HG03439 (cell line): Measurements from ENCODE around the gene POPDC3.
"Not testable (repeated sequence)": the region's sequence is repeated elsewhere in the genome, so short reads cannot be mapped to it uniquely, and the experiment has no call there.

Source experiments
- ATAC-seq: cut with Tn5 transposase; IDR thresholded peaks from one replicate; pipeline ENCODE4 v1.9.1; 2021; ENCODE audit warnings: mild to moderate bottlenecking, moderate library complexity; ENCODE audit not compliant: unreplicated experiment

POPDC3 gene

DNA sequence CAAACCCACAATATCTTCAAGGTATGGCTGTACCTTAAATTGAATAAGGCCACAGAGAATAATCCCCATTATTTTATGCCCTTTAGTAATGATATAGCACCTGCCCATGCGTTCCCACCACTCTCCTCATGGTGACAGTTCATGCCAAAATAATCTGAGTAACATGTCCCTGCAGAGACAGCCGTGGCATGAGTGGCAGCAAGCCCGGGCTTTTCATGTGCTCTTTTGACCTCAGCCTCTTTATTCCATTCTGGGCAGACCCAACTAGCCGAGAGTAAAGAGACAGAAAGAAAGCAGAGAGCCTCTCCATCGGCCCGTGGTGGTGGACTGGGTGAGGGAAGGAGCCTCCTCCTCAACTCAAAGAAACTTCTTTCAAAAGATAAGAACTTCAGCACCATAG is 19.9 kb upstream of the POPDC3 start:
- no peak for ATAC-seq

DNA sequence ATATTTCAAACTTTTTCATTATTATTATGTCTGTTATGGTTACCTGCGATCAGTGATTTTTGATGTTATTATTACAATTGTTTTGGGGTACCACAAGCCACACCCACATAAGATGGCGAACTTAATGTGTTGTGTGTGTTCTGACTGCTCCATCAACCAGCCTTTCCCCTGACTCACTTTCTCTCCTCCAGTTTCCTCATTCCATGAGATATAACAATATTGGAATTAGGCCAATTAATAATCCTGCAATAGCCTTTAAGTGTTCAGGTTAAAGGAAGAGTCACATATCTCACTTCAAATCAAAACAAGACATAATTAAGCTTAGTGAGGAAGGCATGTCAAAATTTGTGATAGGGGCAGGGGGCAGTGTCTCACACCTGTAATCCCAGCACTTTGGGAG is 16.3 kb upstream of the POPDC3 start:
- ATAC-seq = no peak

DNA sequence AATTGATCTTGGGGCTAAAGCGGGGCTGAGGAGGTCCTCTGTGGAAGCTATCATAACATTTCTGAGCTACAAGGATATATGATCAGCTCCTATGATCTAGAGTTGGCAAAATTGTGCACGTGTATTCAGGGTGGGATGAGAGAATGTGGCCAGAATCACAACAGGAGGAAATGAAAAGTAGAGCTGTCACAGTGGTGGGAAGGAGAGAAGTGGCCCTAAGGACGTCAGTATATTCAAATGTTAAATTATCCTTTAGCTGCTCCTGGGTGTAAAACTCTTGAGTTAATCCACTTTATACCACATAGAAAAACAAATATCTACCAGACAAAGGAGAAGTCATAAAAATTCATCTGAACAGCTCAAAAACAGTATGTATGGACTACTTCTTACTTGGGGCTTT is 14.8 kb upstream of the POPDC3 start:
- ATAC-seq = no peak

DNA sequence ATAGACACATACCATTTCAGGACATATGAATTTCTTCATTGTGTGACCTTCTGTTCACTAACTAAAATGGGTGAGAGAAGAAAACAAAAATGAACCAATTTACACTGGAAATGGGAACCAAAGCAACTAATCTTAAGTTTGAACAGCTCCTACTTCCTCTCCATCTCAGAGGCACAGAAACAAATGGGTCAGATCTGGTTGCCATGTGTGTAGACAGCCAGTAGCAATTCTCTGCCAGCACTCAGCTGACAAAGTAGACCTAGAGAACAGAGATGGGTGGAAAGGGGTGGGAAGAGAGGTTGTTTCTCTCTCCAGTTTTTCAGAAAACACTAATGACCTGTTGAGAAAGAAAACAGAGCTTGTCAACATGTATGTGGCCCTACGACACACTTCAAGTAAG is 14.3 kb upstream of the POPDC3 start:
- ATAC-seq = no peak

DNA sequence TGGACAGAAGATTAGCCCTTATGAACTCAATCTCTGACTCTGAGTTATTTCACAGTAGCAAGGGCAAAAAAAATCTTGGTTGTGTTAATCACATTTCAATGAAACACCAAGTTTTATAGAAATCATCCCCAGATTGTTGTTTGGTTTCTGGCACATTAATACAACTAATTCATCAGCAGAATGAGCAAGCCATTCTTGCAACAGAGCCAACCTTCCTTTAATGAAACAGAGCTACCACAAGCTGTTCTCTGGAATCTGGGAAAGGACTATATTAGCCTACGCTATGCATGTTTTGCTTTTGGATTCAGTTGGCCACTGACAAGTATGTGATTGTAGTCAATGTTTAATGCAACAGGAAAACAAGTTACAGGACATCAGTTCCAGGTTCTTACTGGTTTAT is 13.8 kb upstream of the POPDC3 start:
- no peak for ATAC-seq

DNA sequence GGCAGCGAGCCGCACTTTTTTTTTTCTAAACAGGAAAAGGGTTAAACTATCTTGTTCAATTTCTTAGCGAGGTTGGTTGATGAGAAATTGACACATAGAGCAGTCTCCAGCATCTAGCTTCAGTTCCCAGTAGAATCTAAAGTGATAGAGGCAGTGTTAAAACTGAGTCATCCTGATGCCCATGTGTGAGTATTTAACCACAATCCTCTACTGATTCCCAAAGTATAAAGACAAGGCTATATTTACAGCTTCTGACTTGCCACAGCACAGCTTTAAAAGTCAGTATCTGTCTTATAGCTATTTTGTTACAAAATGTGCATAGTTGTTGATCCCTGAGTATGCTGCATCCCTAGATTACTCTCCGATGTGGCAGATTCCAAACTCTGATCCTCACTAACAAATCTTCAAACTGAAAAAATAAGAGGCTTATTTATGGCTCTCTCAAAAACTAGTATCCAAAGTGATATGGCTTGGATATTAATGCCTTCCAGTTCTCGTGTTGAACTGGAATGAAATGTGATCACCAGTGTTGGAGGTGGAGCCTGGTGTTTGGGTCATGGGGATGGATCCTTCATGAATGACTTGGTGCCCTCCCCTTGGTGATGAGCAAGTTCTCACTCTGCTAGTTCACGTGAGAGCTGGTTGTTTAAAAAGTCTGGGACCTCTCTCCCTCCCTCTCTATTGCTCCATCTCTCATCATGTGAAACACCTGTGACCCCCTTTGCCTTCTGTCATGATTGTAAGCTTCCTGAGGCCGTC is 13.1 kb upstream of the POPDC3 start:
- ATAC-seq = no peak

DNA sequence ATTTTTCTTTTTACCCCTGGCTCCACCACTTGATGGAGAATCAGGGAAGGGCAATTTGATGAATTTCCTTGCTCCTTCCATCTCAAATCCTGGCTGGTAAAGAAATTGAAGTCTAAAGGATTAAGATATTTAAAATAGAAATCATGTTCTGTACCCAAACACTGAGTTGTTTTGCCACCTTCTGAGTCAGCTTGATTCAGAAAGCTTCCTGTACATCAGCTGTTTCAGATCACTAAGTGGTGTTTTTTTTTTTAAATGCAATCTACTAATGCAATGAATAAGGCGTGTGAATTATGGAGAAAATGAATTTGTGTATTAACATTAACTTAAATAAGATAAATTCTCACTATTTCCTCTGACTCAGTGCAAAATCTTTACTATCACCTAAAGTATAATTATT is 11.5 kb upstream of the POPDC3 start:
- no peak for ATAC-seq

DNA sequence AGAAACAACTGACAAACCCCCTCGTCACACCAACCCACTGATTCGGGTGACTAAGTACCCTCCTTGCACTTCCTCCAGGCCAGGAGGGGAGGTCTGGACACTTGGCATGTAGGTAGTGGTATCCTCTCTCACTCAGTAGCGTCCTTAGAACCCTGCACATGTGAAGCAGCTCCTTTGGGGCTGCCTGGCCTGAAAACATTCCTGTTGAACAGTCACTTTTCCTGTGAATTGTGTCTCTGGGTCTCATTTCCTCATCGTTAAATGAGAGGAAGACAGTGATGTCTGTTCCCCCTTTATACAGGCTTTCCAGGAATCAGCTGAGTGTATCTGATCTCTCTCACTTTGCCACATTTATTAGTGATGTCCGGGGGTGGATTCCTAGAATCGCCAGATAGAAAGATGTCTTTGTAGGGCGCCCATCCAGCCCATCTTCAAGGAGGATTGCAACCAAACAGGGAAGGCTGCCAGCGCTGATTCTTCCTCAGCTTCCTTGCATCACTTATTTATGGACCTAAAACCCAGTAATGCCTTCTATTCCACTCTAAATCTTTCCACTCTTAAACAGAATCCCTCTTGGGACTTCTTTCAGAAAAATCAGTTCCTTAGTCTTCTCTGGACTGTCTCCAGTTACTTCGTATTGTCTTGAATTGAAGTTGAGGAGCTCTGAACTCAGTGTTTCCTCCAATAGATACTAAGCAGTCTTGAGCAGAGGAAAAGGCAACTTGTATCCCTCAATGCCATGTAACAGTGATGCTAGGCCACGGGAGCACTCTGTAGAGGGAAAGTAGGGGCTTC is 9.4 kb upstream of the POPDC3 start:
- no peak for ATAC-seq

DNA sequence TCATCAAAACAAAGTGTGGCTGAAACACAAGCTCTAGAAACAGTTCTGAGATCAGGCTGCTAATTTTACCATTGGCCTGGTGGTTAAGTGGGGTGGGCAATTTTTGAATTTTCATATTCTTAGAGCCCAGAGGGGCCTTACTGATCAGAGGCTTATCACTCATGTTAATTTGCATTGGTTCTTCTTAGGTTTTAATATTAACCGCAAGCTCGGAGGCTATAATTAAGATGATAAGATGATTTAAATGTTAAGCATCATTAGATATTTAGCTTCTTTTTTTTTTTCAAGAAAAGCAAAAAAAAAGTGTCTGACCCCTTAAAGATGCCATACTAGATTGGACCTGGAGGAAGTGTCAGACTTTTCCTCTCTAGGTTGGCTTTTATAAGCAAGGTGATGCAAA is 8.4 kb upstream of the POPDC3 start:
- no peak for ATAC-seq

DNA sequence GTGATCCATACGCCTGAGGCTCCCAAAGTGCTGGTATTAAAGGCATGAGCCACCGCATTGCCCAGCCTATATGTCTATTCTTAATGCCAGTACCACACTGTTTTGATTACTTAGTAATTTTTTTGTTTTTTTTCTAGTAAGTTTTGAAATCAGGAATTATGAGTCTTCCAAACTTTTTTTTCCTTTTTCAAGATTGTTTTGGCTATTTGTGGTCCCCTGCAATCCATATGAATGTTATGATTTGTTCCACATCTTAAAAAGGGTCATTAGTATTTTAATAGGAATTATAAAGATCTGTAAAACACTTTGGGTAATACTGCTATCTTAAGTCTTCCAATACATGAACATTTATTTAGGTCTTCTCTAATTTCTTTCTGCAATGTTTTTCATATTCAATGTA is 6.8 kb upstream of the POPDC3 start:
- ATAC-seq = no peak

DNA sequence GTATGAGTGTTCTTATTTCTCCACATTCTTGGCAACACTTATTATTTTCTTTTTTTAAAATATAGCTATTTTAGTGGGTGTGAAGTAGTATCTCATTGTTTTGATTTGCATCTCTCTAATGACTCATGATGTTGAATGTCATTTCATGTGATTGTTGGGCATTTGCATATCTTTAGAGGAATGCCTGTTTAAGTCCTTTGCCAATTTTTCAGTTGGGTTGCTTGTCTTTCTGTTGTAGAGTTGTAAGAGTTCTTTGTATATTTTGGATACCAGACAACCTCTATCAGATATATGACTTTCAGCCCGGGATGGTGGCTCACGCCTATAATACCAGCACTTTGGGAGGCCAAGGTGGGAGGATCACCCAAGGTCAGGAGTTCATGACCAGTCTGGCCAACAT is 5.1 kb upstream of the POPDC3 start:
- ATAC-seq = no peak

DNA sequence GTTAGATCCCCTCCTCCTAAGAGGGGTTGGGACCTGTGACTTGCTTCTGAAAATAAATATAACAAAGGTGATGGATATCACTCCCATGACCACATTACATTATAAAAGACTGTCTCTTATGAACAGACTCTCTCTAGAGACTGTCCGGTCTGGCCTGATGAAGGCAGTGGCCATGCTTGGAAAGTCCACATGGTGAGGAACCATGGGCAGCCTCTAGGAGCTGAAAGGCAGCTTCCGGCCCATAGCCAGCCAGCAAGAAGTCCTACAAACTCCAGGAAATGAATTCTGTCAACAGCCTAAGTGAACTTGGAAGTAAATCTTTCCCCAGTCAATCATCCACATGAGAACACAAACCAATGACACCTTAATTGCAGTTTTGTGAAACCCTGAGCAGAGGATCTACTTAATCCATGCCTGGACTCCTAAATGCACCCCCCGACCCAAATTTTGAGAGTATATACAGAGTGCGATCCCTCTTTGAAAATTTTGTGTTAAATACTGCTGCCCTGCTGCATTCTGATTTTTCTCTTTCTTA is 2.2 kb upstream of the POPDC3 start:
- no peak for ATAC-seq

DNA sequence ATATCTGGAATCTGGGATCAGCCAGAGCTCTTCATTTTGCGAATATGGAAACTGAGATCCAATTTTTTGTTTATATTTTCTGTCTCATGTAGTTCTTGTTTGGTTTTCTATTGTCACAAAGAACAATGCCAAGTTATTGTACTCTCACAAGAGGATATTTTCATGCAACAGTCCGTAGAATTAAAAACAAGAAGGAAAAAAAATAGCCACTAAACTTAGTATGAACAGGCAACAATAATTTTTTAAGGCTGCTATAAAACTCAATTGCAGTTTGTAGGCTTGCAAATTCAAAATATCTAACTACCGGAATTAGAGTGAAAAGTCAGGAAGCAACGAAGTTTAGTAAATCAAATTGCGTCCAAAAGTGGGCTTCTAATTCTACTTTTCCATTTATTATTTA is 1.2 kb downstream of the POPDC3 start:
- no peak for ATAC-seq

DNA sequence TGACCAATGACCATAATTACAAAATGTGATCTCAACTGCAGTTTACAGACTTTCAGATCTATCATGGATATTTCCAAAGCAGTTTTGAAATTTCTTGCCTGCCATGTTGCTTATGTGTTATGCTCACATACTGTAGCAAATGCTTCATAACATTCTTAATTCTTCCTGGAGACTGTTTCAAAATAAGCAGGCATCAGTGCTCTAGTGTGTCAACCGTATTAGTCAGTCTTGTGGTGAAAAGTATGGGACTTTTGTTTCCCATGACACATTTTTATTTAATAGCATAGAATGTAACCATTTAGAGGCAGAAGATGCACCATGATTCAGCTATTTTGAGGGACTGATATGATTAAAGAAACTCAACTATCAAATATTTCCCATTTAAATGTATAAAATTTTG is 1.7 kb downstream of the POPDC3 start:
- ATAC-seq = no peak

DNA sequence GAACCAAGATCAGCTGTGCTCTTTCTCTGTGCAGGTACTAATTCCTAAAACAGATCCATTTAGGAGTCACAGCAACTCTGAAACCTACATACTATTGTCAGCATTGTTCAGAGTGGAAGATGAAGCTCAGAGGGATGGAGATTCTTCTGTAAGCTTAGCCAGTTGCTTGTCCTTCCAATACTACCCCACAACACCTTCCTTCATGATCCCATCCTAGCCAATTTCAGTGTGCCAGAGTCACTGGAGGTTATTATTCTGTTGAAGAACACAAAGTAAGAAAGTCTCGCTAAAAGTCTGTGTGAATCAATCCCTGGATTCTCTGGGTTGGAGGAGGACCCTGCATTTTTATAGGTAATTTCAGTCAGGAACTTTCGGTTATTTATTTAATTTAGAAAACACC is 2.3 kb downstream of the POPDC3 start:
- no peak for ATAC-seq

DNA sequence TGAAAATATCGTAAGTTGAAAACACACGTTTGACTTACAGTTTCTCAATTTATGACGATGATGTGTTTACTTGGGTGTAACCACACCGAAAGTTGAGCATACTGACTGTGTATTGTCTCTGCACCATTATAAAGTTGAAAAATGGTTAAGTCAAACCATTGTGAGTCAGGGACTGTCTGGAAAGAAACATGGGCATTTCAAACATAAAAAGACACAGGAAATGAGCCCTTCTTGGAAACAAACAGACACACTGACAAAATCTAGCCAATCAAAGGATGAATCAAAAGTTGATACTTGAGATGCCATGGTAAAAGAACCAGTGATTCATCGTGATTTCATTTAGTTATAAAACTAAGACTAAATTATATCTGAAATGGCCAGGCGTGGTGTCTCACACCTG is 5.3 kb downstream of the POPDC3 start:
- ATAC-seq = no peak

DNA sequence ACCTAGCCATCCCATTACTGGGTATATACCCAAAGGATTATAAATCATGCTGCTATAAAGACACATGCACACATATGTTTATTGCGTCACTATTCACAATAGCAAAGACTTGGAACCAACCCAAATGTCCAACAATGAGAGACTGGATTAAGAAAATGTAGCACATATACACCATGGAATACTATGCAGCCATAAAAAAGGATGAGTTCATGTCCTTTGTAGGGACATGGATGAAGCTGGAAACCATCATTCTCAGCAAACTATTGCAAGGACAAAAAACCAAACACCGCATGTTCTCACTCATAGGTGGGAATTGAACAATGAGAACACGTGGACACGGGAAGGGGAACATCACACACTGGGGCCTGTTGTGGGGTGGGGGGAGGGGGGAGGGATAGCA is 7.3 kb downstream of the POPDC3 start:
- not testable (repeated sequence) for ATAC-seq

DNA sequence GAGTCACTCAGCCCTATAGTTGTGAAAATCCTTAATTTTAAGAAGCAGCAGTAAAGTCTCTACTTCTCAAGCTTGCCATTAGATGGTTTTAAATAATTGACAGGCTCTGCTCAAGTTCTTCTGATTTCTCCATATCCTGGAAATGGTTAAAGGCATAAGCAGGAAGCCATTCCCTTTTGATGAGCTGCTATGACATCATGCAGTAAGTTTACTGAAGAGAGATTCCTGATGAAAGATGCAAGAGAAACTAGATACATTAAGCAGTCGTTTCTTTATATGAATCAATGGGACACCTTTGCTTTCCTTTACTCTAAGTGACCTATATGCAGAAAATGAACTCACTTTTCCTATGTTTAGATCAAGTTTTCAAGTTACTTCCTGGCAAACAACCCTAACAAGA is 9.8 kb downstream of the POPDC3 start:
- no peak for ATAC-seq

DNA sequence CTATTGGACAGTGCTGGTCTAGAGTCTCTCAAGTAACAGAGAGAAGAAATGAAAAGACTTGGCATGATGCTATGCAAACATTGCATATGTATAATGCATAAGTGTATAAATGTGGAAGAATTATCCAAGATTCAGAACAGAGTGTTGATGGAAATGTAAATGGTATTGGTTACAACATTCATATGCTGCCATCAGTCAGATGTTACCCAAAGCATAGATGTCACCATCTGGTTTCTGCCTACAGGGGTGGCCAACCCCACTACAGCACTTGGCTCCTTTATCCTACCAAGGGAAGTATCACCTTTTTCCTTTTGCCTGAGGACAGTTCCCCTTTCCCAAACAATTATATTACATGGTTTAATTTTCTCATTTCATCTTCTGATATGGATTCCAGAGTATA is 11.9 kb downstream of the POPDC3 start:
- ATAC-seq = no peak

DNA sequence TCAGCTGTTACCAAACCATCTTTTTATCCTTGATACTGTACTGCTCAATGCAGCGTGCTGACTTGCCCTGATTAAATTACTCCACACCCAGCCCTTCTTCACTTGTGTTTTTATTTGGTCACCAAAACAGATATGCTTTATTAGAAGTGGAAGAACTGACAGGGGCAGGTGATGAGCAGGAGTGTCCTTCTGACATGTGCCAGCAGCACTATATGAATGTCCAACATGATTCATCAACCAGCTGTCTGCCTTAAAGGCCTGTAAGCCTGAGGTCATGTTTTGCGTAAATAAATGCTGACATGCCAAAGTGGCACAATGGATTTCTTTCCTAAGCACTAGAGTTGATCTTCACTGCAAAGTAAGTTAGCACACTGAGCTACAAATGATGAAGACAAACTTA is 15.4 kb downstream of the POPDC3 start:
- ATAC-seq = no peak

DNA sequence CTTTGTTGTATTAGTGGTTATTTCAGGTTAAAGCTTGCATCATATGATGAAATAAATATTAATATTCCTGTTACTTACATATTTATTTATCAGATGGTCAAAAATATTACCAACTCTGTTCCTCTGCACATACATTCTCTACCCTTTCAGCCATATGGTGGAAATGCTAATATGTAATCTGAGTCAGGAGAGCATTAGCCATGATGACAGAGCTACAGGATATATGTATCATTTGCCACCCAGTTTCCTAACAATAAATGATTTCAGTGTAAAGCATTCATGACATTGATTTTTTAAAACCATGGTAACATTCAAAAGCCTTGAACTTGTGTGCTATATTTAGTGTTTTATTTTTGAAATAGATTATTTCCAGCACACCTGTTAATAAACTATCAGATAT is 16.6 kb downstream of the POPDC3 start:
- ATAC-seq = no peak

DNA sequence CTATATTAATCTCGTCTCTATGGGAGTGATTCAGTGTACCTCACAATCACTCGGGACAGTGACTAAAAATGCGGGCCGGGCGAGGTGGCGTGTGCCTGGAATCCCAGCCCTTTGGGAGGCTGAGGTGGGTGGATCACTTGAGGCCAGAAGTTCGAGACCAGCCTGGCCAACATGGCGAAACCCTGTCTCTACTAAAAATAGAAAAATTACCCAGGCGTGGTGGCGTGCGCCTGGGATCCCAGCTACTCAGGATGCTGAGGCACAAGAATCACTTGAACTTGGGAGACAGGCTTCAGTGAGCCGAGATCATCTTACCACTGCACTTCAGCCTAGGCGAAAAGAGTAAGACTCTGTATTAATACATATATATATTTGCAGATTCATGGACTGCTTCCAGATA is 17.4 kb downstream of the POPDC3 start:
- ATAC-seq = no peak
